HFF-Myc (cell line): Measurements from ENCODE around the gene CCDC92.

Source experiments
- DNase-seq: peaks from one replicate; pipeline ENCODE4 v3.0.0-alpha.2; 2011; ENCODE audit warnings: low read depth; ENCODE audit errors: extremely low read depth
- H3K4me3 ChIP-seq: replicated peaks from 2 replicates; pipeline ENCODE4 v1.5.1; 2011; ENCODE audit warnings: low read depth, mild to moderate bottlenecking, control low read depth, low read length
- CTCF ChIP-seq: IDR thresholded peaks from 2 replicates; pipeline ENCODE4 v1.5.1; 2012; ENCODE audit warnings: mild to moderate bottlenecking, low read depth, low read length, control low read depth; ENCODE audit errors: missing control alignments

CCDC92 gene

GRCh38 chr12:124017064-124017463 is 44.4 kb upstream of the CCDC92 start:
- TF ChIP-seq CTCF: no peak
- H3K4me3 ChIP-seq: no peak overlapping the region
- no peak for DNase-seq

GRCh38 chr12:124015494-124016461 is 43.1 kb upstream of the CCDC92 start:
- no peak for TF ChIP-seq CTCF
- no peak for DNase-seq
- no peak overlapping the region for H3K4me3 ChIP-seq

GRCh38 chr12:124013073-124013472 is 40.4 kb upstream of the CCDC92 start:
- DNase-seq: no peak
- H3K4me3 ChIP-seq: no peak overlapping the region
- TF ChIP-seq CTCF: no peak

- no peak for DNase-seq
- no peak overlapping the region for H3K4me3 ChIP-seq
- TF ChIP-seq CTCF: no peak
These were observed 38.9 kb upstream of the CCDC92 start for GRCh38 chr12:124011435-124012115.

GRCh38 chr12:124010687-124011086 is 38.1 kb upstream of the CCDC92 start:
- DNase-seq: no peak
- H3K4me3 ChIP-seq: no peak overlapping the region
- no peak for TF ChIP-seq CTCF

- no peak for TF ChIP-seq CTCF
- no peak for DNase-seq
- no peak overlapping the region for H3K4me3 ChIP-seq
These were observed 37.1 kb upstream of the CCDC92 start for GRCh38 chr12:124009781-124010180.
